HG02840 (cell line): ENCODE measurements around the gene LUZP4.
"Not testable (repeated sequence)": the region's sequence is repeated elsewhere in the genome, so short reads cannot be mapped to it uniquely, and the experiment has no call there.

Experiments used
- ATAC-seq: cut with Tn5 transposase; IDR thresholded peaks from one replicate; pipeline ENCODE4 v1.9.1; 2021; ENCODE audit warnings: mild to moderate bottlenecking, moderate library complexity, moderate number of reproducible peaks; ENCODE audit not compliant: unreplicated experiment, low FRiP score

The LUZP4 gene, protein sequence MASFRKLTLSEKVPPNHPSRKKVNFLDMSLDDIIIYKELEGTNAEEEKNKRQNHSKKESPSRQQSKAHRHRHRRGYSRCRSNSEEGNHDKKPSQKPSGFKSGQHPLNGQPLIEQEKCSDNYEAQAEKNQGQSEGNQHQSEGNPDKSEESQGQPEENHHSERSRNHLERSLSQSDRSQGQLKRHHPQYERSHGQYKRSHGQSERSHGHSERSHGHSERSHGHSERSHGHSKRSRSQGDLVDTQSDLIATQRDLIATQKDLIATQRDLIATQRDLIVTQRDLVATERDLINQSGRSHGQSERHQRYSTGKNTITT

DNA sequence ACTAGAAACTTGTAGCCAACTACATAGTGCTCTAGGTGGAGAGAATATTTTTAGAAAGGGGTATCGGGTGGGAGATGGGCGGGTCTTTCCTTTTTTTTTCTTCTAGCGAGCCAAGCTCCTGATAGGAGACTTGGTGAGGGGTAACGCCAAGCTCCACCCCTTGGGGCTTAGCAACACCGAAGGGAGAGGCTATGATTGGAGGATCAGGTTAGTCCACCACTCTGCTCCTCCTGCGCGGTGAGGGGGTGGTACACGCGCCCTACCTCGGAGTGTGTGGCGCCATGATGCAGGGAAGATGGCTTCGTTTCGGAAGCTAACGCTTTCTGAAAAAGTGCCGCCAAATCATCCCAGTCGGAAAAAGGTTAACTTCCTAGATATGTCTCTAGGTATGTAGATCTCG, at the start of gene LUZP4:
LUZP4 (plus strand) TSS at position 251 of the 400 bp plus-strand sequence; CDS start at position 296, 45 bp downstream.
- ATAC-seq, result no peak

GRCh38 chrX:115251458-115252233, 37.9 kb upstream of the LUZP4 start:
- no peak for ATAC-seq

DNA sequence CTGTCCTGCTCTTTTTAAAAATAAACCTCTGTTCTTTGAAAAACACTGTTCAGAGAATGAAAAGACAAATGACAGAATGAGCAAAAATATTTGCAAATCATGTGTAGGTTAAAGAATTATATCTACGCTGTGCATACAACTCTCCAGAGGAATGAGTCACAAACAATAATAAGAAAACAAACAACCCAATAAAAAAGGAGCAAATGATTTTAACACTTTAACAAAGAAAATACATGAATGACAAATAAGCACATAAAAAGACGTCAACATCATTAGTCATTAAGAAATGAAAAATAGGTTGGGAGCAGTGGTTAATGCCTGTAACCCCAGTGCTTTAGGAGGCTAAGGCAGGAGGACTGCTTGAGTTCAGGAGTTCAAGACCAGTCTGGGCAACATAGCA, 34.5 kb upstream of the LUZP4 start:
- no peak for ATAC-seq

DNA sequence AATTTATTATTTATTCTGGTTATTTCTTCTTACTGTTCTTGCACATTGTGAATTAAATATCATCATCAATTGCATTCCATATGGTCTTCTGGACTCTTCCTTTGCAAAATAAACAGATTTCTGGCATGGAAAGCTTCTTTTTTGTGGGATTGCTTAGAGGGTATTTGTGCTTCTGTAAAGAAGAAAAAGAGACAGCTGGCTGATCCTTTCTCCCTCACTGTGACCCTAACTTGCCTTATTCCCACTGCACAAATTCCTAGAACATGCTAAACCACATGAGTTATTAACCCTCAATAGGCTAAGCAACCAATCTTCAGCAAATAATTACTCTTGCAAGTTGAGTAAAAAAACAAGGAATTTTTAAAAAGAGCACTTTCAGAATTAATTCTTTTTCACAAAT, 31.8 kb upstream of the LUZP4 start:
- ATAC-seq, result no peak

GRCh38 chrX:115259238-115259875, 30.2 kb upstream of the LUZP4 start:
- ATAC-seq, result no peak

GRCh38 chrX:115260330-115260729, 29.2 kb upstream of the LUZP4 start:
- no peak for ATAC-seq

DNA sequence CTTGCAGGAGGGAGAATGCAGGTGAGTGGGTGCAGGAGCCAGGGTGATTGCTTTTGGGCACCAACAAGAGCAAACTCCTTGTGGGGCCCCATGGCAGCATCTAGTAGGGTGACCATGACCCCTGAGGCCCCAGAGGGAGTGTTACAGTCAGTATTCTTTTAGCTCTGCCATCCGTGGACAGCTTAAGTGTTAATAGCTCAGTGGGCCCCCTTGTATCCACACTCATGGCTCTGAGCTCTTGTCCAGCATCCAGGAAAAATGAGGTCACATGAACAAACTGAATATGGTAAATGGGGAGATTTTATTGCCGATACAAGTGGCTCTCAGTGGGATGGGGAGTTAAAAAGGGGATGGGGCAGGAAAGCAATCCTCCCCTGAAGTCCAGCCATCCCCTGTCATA, 28.4 kb upstream of the LUZP4 start:
- no peak for ATAC-seq

GRCh38 chrX:115264009-115264408, 25.5 kb upstream of the LUZP4 start:
- no peak for ATAC-seq

DNA sequence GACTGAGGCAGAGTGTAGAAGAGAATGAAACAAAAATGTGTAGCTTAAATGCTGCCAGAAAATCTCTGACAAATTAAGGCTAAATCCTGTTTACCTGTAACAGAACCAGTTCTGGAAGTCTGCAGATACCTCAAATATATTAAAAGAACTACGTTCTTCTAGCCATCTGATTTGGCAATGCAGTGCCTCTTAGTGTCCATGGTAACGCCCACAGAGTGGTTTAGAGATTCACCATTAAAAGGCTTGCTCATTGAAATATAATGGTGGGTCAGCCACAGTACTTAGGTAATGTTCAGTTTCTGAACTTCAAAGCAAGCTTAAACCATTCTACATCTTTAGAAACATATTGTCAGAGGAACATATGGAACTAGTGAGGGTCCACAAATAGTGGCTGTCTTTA, 23.2 kb upstream of the LUZP4 start:
- ATAC-seq, result no peak

DNA sequence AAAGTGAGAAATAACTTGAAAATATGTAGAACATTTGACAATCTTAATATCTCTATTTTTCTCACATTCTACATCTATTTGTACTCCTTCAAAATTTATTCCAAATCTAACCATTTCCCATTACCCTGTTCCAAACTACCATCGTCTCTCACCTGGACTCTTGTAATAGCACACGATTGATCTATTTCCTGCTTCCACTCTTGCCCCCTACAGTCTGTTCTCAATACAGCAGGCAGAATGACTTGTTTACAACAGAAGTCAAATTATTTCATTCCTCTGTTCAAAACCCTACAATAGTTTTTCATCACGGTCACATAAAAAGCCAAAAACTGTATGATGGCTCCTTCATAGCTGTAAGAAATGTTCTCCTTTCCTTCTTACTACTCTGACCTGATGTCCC, 21.1 kb upstream of the LUZP4 start:
- no peak for ATAC-seq

GRCh38 chrX:115269051-115269683, 20.3 kb upstream of the LUZP4 start:
- ATAC-seq, result no peak

DNA sequence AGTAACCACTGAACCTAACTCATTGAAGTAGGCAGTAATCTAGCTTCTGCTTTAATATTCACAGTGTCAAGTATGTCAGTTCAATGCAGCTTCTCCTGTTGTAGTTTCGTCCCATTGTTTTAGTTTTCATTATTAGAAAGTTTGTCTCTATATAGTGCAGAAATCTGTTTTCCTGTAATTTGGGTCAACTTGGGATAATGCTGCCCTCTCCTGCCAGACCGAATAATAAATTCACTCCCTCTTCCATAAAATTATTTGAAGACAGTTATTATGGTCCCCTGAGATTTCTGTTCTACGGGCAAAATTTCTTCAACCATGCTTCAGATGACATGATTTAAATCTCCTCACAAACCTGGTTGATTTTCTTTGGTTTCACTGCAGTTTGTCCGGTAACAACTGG, 4.6 kb upstream of the LUZP4 start:
- ATAC-seq, result no peak

GRCh38 chrX:115297189-115297588, 7.7 kb downstream of the LUZP4 start:
- ATAC-seq, result no peak

DNA sequence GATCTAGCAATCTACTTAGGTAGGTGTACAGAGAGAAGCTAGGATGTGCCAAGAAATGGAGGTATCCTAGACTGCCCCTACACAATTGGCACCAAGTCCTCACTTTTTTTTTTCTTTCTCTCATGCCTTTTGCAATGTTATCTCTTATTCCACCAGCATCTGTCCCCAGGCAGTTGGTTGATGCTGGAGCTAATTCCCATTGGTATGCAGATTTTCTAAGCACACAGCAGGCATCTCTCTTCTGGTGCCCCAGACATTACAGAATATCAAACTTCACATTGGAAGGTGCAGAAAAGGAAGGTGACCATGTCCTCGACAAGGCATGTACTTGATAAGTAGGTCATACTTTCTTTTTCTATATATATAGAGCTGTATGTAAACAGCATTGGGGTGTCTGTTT, 21.6 kb downstream of the LUZP4 start:
- ATAC-seq, result no peak

DNA sequence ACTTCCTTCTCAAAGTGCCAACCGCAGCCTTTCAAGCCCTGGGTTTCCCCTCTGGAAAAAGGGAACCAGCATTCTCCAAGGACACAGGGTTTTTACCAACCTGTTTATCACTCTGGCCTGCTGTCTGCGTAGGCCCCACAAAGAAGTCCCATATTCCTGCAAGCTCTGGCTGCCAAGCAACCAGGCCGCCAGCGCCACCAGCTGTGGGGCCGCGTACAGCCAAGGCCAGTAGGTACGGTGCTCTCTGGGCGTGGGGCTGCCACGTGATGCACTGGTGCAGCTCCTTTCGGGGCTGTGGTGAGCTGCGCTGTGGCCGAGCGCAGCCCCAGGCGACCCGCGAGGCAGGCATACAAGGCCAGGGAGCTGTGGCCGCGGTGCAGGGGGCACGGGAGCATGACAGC, 22.1 kb downstream of the LUZP4 start:
- no peak for ATAC-seq

DNA sequence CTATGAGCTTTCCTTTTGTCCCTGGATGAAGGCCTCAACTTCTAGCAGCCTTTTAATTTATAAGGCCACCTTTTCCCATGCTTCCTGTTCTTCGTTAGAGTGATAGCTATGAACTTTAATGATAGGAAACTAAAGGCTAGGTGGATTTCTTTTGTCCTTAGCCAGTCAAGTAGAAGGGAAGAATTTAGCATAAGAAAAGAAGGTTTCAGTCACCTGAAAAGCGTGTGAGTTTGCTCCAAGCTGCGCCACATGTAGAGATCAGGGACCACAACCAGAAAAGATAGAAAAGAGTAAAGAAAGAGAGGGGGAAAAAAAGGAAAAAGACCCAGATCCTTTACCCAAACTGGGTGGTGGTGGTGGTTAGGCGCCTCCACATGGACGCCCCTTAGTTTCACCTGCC, 28.6 kb downstream of the LUZP4 start:
- ATAC-seq, result no peak

DNA sequence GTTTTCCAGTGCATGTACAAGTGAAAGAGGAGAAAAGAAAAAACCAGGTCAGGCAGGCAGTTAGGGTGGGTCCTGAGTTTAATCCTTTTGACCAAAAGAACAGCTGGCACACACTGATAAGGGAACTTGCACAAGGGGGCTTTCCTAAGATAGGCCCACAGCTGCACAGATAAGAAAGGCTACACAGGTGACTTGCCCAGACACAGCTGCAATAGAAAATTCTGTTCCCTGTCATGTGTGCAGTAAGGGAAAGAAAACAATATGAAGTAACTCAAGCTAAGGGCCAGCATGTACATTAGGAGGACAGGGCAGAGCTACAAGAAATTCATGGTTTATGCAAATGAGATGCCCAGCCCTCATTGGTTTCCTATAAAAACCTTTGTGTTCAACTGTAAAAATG, 32.9 kb downstream of the LUZP4 start:
- no peak for ATAC-seq

- no peak for ATAC-seq
These were observed 34.7 kb downstream of the LUZP4 start for GRCh38 chrX:115324194-115324593.

DNA sequence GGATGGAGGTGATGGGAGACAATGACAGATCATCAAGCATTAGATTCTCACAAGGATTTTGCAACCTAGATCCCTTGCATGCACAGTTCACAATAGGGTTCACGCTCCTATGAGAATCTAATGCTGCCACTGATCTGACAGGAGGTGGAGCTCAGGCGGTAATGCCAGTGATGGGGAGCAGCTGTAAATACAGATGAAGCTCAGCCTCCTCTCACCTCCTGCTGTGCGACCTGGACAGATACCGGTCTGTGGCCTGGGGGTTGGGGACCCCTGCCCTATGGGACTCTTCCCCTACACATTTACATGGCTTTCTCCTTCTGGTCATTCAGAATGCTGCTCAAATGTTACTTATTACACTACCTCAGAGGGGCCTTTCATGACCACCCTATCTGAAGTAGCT, 39.8 kb downstream of the LUZP4 start:
- not testable (repeated sequence) for ATAC-seq

DNA sequence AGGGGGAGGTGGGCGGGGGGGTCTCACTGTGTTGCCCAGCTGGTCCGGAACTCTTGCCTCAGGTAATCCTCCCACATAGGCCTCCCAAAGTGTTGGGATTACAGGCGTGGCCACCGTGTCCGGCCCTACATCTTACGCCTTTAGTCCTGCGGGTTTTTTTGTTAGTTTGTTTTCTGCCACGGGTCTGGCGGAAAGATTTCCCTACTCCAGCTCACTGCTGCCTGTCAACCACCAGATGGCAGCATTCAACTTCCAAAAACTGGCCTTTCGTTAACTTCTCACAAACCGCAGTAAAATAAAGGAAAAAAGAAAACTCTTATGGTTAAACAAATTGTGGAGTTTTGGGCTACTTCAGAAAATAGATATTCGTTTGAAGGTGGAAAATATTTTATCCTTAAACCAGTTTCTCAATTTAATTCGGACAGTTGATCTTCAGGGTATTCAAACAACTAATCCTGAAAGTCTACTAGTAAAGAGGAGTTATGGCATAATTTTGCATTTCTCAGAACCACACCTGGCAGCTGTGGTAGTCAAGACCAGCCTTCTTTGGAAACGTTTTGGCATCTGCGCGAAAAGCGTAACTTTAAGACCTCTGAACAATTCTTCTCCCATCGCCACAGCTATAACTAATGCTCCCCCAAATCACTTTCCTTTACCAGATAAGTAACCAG, 41.1 kb downstream of the LUZP4 start:
- no peak for ATAC-seq

DNA sequence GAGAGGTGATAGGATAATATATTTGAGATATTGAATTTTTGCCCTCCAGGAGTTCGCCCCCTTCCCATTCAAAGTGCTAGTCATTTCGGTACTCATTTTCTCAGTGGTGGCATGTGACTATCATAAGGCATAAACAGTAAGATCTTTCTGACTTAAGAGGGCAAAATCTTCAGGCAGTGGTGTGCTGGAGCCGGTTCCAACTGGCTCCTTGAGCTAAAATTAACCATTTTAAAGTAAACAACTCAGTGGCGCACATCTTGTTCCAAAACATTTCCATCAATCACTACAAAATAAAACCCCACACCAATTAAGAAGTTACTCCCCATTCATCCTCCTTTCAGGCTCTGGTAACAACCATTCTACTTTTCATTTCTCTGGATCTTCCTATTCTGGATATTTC, 43.3 kb downstream of the LUZP4 start:
- no peak for ATAC-seq
